Lower lobe of right lung (tissue), 2 donors: Measurements from ENCODE around the gene HDAC9. TPM values are rescaled to one million over a fixed set of nuclear protein-coding genes. Genes with fewer than 3 reads are reported as not detected.
A peak's percentile ranks its signal among the peaks of the same experiment; 100 is the strongest.

Source experiments
- ATAC-seq, 2 donors: fragments of 200-7000 bp; cut with Tn5 transposase; one replicate each; pipeline ENCODE4 v1.9.1; 2020 to 2022; ENCODE audit warnings: mild to moderate bottlenecking in 2 of 2, moderate library complexity in 2 of 2
- DNase-seq: peaks from one replicate; pipeline ENCODE4 v3.0.0-alpha.2; 2020
- H3K27ac ChIP-seq: fragments of 200-600 bp; one replicate; pipeline ENCODE4 v1.8.0; 2022
- H3K27me3 ChIP-seq: fragments of 200-600 bp; one replicate; pipeline ENCODE4 v1.8.0; 2022; ENCODE audit warnings: low read depth
- H3K36me3 ChIP-seq: fragments of 200-600 bp; one replicate; pipeline ENCODE4 v1.8.0; 2022; ENCODE audit warnings: mild to moderate bottlenecking
- H3K4me1 ChIP-seq: fragments of 200-600 bp; one replicate; pipeline ENCODE4 v1.8.0; 2022
- H3K4me3 ChIP-seq: fragments of 200-600 bp; one replicate; pipeline ENCODE4 v1.8.0; 2022; ENCODE audit warnings: mild to moderate bottlenecking
- H3K9me3 ChIP-seq: fragments of 200-600 bp; one replicate; pipeline ENCODE4 v1.8.0; 2022
- CTCF ChIP-seq: fragments of 200-600 bp; IDR thresholded peaks from one replicate; pipeline ENCODE4 v1.8.0; 2022; ENCODE audit warnings: antibody characterized with exemption, mild to moderate bottlenecking
- intact Hi-C: fragments of 100-400 bp; cut with DNase I; formaldehyde crosslinking; loops from one replicate; pipeline ENCODE4 v1.11.0; 2022
- total RNA-seq: library from RNA; stranded (reverse); fragmentation: NEBNext Ultra II Directional; extraction: Animal tissue kit (Norgen Biotek cat#: 25700); gene quantifications from one replicate; pipeline ENCODE4 v1.2.1, GENCODE V29; 2021
- donor health status: DM: no; HTN: yes; CAD: no; lungs with severe emphysema.

Gene HDAC9
- total RNA-seq, 1 donor from 2014 or later = 14.3 TPM

GRCh38 chr7:18637516-18637915 is 142.0 kb downstream of the HDAC9 start:
- no peak for ATAC-seq
- intact Hi-C loops = no loop called here
- H3K36me3 ChIP-seq = no peaks in the 10 kb centered on the region
- no peak overlapping the region for H3K4me3 ChIP-seq
- no peak for TF ChIP-seq CTCF
- peaks cover 10% of the 10 kb centered on the region for H3K4me1 ChIP-seq
- H3K9me3 ChIP-seq = no peaks in the 10 kb centered on the region
- no peak overlapping the region for H3K27ac ChIP-seq
- no peak for DNase-seq
- H3K27me3 ChIP-seq = no peaks in the 10 kb centered on the region

- ATAC-seq (peak; percentile 64 to 70), DNase-seq (no peak)
- TF ChIP-seq CTCF = no peak
- H3K27ac ChIP-seq = peak overlapping the region; percentile 51
- no peaks in the 10 kb centered on the region for H3K27me3 ChIP-seq
- no peak overlapping the region for H3K4me3 ChIP-seq
- no peaks in the 10 kb centered on the region for H3K36me3 ChIP-seq
- peaks cover 10% of the 10 kb centered on the region for H3K4me1 ChIP-seq
- H3K9me3 ChIP-seq = no peaks in the 10 kb centered on the region
- intact Hi-C loops = no loop called here
Observed at GRCh38 chr7:18638594-18639452, 143.3 kb downstream of the HDAC9 start.

GRCh38 chr7:18639711-18640110 is 144.2 kb downstream of the HDAC9 start:
- DNase-seq = no peak
- Histone ChIP-seq H3K36me3 (no peaks in the 10 kb centered on the region), H3K27ac (peak overlapping the region; percentile 51), H3K9me3 (no peaks in the 10 kb centered on the region), H3K27me3 (no peaks in the 10 kb centered on the region), H3K4me3 (no peak overlapping the region), H3K4me1 (peaks cover 10% of the 10 kb centered on the region)
- TF ChIP-seq CTCF = no peak
- intact Hi-C loops = no loop called here
- ATAC-seq = no peak

GRCh38 chr7:18644981-18645380 is 149.4 kb downstream of the HDAC9 start:
- Histone ChIP-seq H3K27ac (no peak overlapping the region), H3K36me3 (no peaks in the 10 kb centered on the region), H3K4me1 (no peaks in the 10 kb centered on the region), H3K4me3 (no peak overlapping the region), H3K27me3 (no peaks in the 10 kb centered on the region), H3K9me3 (no peaks in the 10 kb centered on the region)
- TF ChIP-seq CTCF = no peak
- no peak for DNase-seq
- no peak for ATAC-seq
- intact Hi-C loops = no loop called here

GRCh38 chr7:18647582-18647981 is 152.0 kb downstream of the HDAC9 start:
- no peak for ATAC-seq
- H3K4me3 ChIP-seq = no peak overlapping the region
- intact Hi-C loops = no loop called here

More at GRCh38 chr7:18647582-18647981, 152.0 kb downstream of the HDAC9 start:
- H3K4me1 ChIP-seq = no peaks in the 10 kb centered on the region
- H3K9me3 ChIP-seq = no peaks in the 10 kb centered on the region
- H3K36me3 ChIP-seq = no peaks in the 10 kb centered on the region
- no peak for TF ChIP-seq CTCF
- H3K27ac ChIP-seq = no peak overlapping the region
- H3K27me3 ChIP-seq = no peaks in the 10 kb centered on the region
- no peak for DNase-seq
